Spleen (tissue), 11 donors: ENCODE measurements around the gene EP400. TPM values are rescaled to one million over a fixed set of nuclear protein-coding genes. Genes with fewer than 3 reads are reported as not detected.

Experiments
- DNase-seq: peaks from one replicate; pipeline ENCODE4 v3.0.0-alpha.2; 2020
- H3K27ac ChIP-seq, 8 donors: fragments of 200-600 bp; sonication (generic) in 7 of 8; 1 replicate in 4 of 8; 2 replicates in 4 of 8; pipeline versions ENCODE4 v1.5.0 to v1.8.0; 2016 to 2021; ENCODE audit warnings: inconsistent platforms in 4 of 8, mild to moderate bottlenecking in 4 of 8, moderate library complexity in 1 of 8
- H3K27me3 ChIP-seq, 7 donors: fragments of 200-600 bp; sonication (generic) in 6 of 7; replicated peaks in 1 of 7; 1 replicate in 4 of 7; 2 replicates in 3 of 7; pipeline versions ENCODE4 v1.5.0 to v1.8.0; 2016 to 2021; ENCODE audit warnings: inconsistent platforms in 3 of 7, mild to moderate bottlenecking in 1 of 7
- H3K36me3 ChIP-seq, 6 donors: fragments of 200-600 bp; sonication (generic) in 5 of 6; 1 replicate in 4 of 6; 2 replicates in 2 of 6; pipeline versions ENCODE4 v1.5.0 to v1.8.0; 2016 to 2021; ENCODE audit warnings: inconsistent platforms in 2 of 6
- H3K4me1 ChIP-seq, 6 donors: fragments of 200-600 bp; sonication (generic) in 5 of 6; 1 replicate in 3 of 6; 2 replicates in 3 of 6; pipeline versions ENCODE4 v1.5.0 to v1.8.0; 2016 to 2021; ENCODE audit warnings: inconsistent platforms in 3 of 6
- H3K4me3 ChIP-seq, 8 donors: fragments of 200-600 bp; sonication (generic) in 7 of 8; 1 replicate in 4 of 8; 2 replicates in 4 of 8; pipeline versions ENCODE4 v1.5.0 to v1.8.0; 2016 to 2021; ENCODE audit warnings: inconsistent platforms in 4 of 8, mild to moderate bottlenecking in 4 of 8, moderate library complexity in 2 of 8
- H3K9me3 ChIP-seq, 8 donors: fragments of 200-600 bp; sonication (generic) in 7 of 8; 1 replicate in 4 of 8; 2 replicates in 4 of 8; pipeline versions ENCODE4 v1.5.0 to v1.8.0; 2016 to 2021; ENCODE audit warnings: inconsistent platforms in 4 of 8
- CTCF ChIP-seq, 11 experiments: fragments of 200-600 bp in 7 of 11; fragments of 450-650 bp in 4 of 11; sonication (generic) in 4 of 11; IDR thresholded peaks in 8 of 11; conservative IDR thresholded peaks in 3 of 11; 1 replicate in 7 of 11; 2 replicates in 4 of 11; pipeline versions ENCODE4 v1.4.0 to v1.8.0; 2016 to 2021; ENCODE audit warnings: antibody characterized with exemption in 11 of 11, inconsistent platforms in 4 of 11, mild to moderate bottlenecking in 1 of 11
- POLR2A ChIP-seq, 3 donors: fragments of 450-650 bp; IDR thresholded peaks; one replicate each; pipeline ENCODE4 v1.5.1; 2017; ENCODE audit warnings: antibody characterized with exemption in 3 of 3, mild to moderate bottlenecking in 1 of 3
- POLR2AphosphoS5 ChIP-seq, 3 donors: sonication (generic); formaldehyde crosslinking; IDR thresholded peaks; one replicate each; pipeline ENCODE4 v1.5.1; 2017; ENCODE audit warnings: antibody characterized with exemption in 3 of 3
- WGBS, 5 donors: extraction: QIAGEN DNeasy Blood & Tissue Kit in 3 of 5; methylation state at CpG; one replicate each; pipeline versions ENCODE4 v1.1.5 to v1.1.7; 2013 to 2018; 5-methylcytosine and 5-hydroxymethylcytosine counted together
- intact Hi-C: fragments of 100-400 bp; cut with DNase I; formaldehyde crosslinking; loops from one replicate; pipeline ENCODE4 v1.15.0; 2023; ENCODE audit warnings: low total_unique reads
- polyA plus RNA-seq, 3 donors: library from polyadenylated mRNA; stranded (reverse); fragments of 200-250 nt; gene quantifications; one replicate each; pipeline ENCODE4 v1.2.1, GENCODE V29; 2013
- total RNA-seq, 7 donors: library from RNA; depleted of rRNA in 3 of 7; stranded (reverse); fragments of >200 nt in 3 of 7; fragmentation: NEBNext Ultra II Directional in 4 of 7; extraction: Animal tissue kit (Norgen Biotek cat#: 25700) in 4 of 7; gene quantifications; one replicate each; pipeline versions ENCODE4 v1.1.0 to v1.2.1, GENCODE V29; 2016 to 2021
- donor health status: healthy with polysubstance abuse.
- donor health status: DM: no; HTN: no; CAD: no; lungs with moderate emphysema.
- donor health status: DM: no; HTN: no; CAD: no.
- donor health status: Bipolar disorder and iron deficiency.
- donor health status: healthy.
- donor health status: DM: no; HTN: no; CAD: no.
- donor health status: DM: yes; HTN: yes; CAD: no.

Gene EP400
- total and polyA plus RNA-seq, 10 donors, result 11.8 to 70.2 (median 45.6) TPM

- Histone ChIP-seq H3K27me3 (no peaks in the 10 kb centered on the region), H3K27ac (no peak overlapping the region), H3K4me1 (no peaks in the 10 kb centered on the region), H3K4me3 (no peak overlapping the region), H3K9me3 (no peaks in the 10 kb centered on the region), H3K36me3 (peaks cover 0 to 100% (median 97%) of the 10 kb centered on the region in 6 donors)
- intact Hi-C loops, result no loop called here
- DNase-seq, result no peak
- 87 to 93% (median 92%) methylated on average over 17 to 22 of the region's 22 CpGs for WGBS, 5 donors
- TF ChIP-seq CTCF (IDR thresholded peaks at IDR 0.05 in 8 of 11, conservative IDR thresholded peaks at IDR 0.05 in 3 of 11) (no peak), POLR2A (IDR thresholded peaks at IDR 0.05) (no peak), POLR2AphosphoS5 (IDR thresholded peaks at IDR 0.05) (no peak)
Measured at GRCh38 chr12:132014092-132014914, 64.6 kb downstream of the EP400 start.

DNA sequence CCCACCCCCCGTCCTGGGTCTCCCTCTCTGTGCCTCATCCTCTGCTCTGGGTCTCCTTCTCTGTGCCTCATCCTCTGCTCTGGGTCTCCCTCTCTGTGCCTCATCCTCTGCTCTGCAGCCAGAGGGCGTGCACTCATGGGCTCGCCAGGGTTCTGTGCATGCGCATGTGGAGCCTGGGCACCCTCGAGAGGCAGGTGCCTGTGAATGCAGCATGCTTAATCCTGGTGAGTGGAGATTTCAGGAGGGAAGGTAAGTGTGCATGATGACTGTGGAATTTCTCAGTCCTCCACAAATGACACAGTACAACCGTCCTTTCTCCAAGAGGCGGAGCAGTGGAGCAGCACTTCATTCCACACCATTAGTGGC is 65.2 kb downstream of the EP400 start:
- 93 to 98% (median 94%) methylated on average over 7 of the region's 7 CpGs for WGBS, 5 donors

DNA sequence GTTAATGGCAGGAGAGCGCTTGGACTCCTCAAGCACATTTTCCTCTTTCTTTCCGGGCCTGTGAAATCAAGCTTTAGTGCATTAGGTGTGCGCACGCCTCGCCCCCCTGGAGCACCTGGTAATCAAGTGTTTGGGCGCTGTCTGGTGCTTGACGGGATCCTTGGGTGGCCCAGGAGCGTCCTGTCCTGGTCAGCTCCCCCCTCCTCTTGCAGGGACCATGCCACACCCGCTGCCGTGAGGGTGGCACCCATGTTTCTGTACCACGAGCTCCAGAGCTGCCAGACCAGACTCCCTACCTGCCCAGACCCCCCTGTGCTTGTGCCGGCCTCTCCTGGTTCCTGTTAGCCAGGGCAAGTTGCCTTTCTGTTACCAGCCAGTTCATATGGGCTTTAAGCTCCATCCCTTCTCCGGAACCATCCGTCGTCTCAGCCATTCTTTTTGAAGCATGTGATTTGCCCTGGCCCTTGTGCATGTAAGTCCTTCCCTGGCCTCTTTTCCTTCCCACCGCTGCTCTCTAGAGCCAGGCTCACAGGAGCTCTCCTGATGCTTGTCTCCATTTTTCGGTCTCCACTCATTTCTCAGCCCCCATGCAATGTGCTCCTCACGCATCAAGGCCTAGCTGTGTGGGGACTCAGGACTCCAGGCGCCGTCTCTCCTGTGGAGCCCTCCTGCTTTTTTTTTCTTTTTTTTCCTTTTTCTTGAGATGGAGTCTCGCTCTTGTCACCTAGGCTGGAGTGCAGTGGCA is 66.1 kb downstream of the EP400 start:
- no peak for DNase-seq
- Histone ChIP-seq H3K4me1 (no peaks in the 10 kb centered on the region), H3K4me3 (no peak overlapping the region), H3K27me3 (no peaks in the 10 kb centered on the region), H3K27ac (no peak overlapping the region), H3K36me3 (peaks cover 0 to 100% (median 99%) of the 10 kb centered on the region in 6 donors), H3K9me3 (no peaks in the 10 kb centered on the region)
- 93 to 98% (median 96%) methylated on average over 21 of the region's 21 CpGs for WGBS, 5 donors
- no peak for TF ChIP-seq CTCF (IDR thresholded peaks at IDR 0.05 in 8 of 11, conservative IDR thresholded peaks at IDR 0.05 in 3 of 11)
- TF ChIP-seq POLR2A (IDR thresholded peaks at IDR 0.05), result no peak
- peak in 1 of 3 donors; percentile 9 for TF ChIP-seq POLR2AphosphoS5 (IDR thresholded peaks at IDR 0.05)
- intact Hi-C loops, result no loop called here

More for the DNA sequence above, 65.2 kb downstream of the EP400 start:
- peaks cover 0 to 100% (median 98%) of the 10 kb centered on the region in 6 donors for H3K36me3 ChIP-seq
- H3K4me1 ChIP-seq, result no peaks in the 10 kb centered on the region
- no peak for TF ChIP-seq POLR2A (IDR thresholded peaks at IDR 0.05)
- TF ChIP-seq POLR2AphosphoS5 (IDR thresholded peaks at IDR 0.05), result no peak
- TF ChIP-seq CTCF (IDR thresholded peaks at IDR 0.05 in 8 of 11, conservative IDR thresholded peaks at IDR 0.05 in 3 of 11), result no peak
- H3K9me3 ChIP-seq, result no peaks in the 10 kb centered on the region
- intact Hi-C loops, result no loop called here
- no peak for DNase-seq
- H3K4me3 ChIP-seq, result no peak overlapping the region
- H3K27me3 ChIP-seq, result no peaks in the 10 kb centered on the region
- H3K27ac ChIP-seq, result no peak overlapping the region
